ENCODE measurements around the gene PDE7B. TPM values are rescaled to one million over a fixed set of nuclear protein-coding genes. Genes with fewer than 3 reads are reported as not detected.

PDE7B gene
- total and polyA plus RNA-seq, 2 of the 8 experiments (the other 6 are each of a cell fraction or from before 2014, with no cell fraction given): not detected

DNA sequence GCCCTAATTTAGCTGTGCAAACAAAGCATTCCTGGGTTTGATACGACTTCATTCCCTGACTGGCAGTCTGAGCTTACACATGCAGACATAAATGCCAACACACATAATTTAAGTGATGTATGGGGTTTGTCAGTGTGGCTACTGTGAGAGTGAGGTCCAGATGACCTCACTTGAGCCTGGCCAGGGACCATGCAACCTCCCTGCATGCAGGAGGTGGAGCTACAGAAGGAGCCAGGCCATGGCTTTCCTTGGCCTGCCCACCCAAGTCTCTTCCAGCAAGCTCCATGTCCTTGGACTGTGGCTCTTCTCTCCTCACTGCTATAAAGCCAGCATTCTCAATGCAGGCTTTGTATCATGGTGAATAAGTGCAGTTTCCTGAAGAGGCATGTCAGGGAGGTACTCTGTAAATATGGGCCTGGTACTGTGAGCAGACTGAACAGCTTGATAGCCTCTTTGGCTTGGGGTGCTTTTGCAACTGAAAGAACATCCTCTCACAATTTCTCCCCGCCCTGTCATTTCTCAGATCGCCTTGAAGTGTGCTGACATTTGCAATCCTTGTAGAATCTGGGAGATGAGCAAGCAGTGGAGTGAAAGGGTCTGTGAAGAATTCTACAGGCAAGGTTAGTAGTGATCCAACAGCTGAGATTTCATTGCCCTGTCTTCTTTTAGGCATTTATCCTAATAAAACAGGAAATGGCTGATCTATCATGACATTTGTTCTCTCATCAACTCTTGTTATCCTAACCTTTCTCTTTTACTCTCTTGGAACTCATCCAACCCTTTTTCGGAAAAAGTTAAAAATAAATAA, 329.4 kb downstream of the PDE7B start (continued):
- TF ChIP-seq, protein P1, sequence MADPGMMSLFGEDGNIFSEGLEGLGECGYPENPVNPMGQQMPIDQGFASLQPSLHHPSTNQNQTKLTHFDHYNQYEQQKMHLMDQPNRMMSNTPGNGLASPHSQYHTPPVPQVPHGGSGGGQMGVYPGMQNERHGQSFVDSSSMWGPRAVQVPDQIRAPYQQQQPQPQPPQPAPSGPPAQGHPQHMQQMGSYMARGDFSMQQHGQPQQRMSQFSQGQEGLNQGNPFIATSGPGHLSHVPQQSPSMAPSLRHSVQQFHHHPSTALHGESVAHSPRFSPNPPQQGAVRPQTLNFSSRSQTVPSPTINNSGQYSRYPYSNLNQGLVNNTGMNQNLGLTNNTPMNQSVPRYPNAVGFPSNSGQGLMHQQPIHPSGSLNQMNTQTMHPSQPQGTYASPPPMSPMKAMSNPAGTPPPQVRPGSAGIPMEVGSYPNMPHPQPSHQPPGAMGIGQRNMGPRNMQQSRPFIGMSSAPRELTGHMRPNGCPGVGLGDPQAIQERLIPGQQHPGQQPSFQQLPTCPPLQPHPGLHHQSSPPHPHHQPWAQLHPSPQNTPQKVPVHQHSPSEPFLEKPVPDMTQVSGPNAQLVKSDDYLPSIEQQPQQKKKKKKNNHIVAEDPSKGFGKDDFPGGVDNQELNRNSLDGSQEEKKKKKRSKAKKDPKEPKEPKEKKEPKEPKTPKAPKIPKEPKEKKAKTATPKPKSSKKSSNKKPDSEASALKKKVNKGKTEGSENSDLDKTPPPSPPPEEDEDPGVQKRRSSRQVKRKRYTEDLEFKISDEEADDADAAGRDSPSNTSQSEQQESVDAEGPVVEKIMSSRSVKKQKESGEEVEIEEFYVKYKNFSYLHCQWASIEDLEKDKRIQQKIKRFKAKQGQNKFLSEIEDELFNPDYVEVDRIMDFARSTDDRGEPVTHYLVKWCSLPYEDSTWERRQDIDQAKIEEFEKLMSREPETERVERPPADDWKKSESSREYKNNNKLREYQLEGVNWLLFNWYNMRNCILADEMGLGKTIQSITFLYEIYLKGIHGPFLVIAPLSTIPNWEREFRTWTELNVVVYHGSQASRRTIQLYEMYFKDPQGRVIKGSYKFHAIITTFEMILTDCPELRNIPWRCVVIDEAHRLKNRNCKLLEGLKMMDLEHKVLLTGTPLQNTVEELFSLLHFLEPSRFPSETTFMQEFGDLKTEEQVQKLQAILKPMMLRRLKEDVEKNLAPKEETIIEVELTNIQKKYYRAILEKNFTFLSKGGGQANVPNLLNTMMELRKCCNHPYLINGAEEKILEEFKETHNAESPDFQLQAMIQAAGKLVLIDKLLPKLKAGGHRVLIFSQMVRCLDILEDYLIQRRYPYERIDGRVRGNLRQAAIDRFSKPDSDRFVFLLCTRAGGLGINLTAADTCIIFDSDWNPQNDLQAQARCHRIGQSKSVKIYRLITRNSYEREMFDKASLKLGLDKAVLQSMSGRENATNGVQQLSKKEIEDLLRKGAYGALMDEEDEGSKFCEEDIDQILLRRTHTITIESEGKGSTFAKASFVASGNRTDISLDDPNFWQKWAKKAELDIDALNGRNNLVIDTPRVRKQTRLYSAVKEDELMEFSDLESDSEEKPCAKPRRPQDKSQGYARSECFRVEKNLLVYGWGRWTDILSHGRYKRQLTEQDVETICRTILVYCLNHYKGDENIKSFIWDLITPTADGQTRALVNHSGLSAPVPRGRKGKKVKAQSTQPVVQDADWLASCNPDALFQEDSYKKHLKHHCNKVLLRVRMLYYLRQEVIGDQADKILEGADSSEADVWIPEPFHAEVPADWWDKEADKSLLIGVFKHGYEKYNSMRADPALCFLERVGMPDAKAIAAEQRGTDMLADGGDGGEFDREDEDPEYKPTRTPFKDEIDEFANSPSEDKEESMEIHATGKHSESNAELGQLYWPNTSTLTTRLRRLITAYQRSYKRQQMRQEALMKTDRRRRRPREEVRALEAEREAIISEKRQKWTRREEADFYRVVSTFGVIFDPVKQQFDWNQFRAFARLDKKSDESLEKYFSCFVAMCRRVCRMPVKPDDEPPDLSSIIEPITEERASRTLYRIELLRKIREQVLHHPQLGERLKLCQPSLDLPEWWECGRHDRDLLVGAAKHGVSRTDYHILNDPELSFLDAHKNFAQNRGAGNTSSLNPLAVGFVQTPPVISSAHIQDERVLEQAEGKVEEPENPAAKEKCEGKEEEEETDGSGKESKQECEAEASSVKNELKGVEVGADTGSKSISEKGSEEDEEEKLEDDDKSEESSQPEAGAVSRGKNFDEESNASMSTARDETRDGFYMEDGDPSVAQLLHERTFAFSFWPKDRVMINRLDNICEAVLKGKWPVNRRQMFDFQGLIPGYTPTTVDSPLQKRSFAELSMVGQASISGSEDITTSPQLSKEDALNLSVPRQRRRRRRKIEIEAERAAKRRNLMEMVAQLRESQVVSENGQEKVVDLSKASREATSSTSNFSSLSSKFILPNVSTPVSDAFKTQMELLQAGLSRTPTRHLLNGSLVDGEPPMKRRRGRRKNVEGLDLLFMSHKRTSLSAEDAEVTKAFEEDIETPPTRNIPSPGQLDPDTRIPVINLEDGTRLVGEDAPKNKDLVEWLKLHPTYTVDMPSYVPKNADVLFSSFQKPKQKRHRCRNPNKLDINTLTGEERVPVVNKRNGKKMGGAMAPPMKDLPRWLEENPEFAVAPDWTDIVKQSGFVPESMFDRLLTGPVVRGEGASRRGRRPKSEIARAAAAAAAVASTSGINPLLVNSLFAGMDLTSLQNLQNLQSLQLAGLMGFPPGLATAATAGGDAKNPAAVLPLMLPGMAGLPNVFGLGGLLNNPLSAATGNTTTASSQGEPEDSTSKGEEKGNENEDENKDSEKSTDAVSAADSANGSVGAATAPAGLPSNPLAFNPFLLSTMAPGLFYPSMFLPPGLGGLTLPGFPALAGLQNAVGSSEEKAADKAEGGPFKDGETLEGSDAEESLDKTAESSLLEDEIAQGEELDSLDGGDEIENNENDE (IDR thresholded peaks at IDR 0.05; ENCODE audit: insufficient replicate concordance, low read length): no peak
- TF ChIP-seq RAD21 (IDR thresholded peaks at IDR 0.05 in 1 of 2, conservative IDR thresholded peaks at IDR 0.05 in 1 of 2; ENCODE audit: low read depth in 2 of 2, low read length in 2 of 2) (no peak), ASH2L (IDR thresholded peaks at IDR 0.05; ENCODE audit: low read length) (no peak), TAF1 (IDR thresholded peaks at IDR 0.05; ENCODE audit: low read depth, low read length) (no peak), TEAD4 (IDR thresholded peaks at IDR 0.05; ENCODE audit: low read depth, low read length) (no peak), HDAC6 (IDR thresholded peaks at IDR 0.05; ENCODE audit: low read depth, low read length) (no peak), CREB1 (IDR thresholded peaks at IDR 0.05) (no peak)

Data from H1 (cell line).